Hepatocyte (in vitro differentiated cells): Measurements from ENCODE around the gene CDC42SE2.

Source experiments
- EZH2 ChIP-seq: fragments of 200-600 bp; sonication (generic); IDR thresholded peaks from 2 replicates; pipeline ENCODE4 v1.6.1; 2016; ENCODE audit warnings: antibody characterized with exemption, mild to moderate bottlenecking, borderline replicate concordance
- EZH2phosphoT487 ChIP-seq: fragments of 200-600 bp; sonication (generic); IDR thresholded peaks from one replicate; pipeline ENCODE4 v1.6.1; 2018; ENCODE audit warnings: antibody characterized with exemption, mild to moderate bottlenecking, low read depth, moderate library complexity; ENCODE audit not compliant: unreplicated experiment, severe bottlenecking
- TF ChIP-seq, protein P1 (sequence below): fragments of 200-600 bp; sonication (generic); IDR thresholded peaks from 2 replicates; pipeline ENCODE4 v1.5.1; 2016; ENCODE audit warnings: antibody characterized with exemption, mild to moderate bottlenecking; ENCODE audit not compliant: poor library complexity

- TF ChIP-seq, protein P1, sequence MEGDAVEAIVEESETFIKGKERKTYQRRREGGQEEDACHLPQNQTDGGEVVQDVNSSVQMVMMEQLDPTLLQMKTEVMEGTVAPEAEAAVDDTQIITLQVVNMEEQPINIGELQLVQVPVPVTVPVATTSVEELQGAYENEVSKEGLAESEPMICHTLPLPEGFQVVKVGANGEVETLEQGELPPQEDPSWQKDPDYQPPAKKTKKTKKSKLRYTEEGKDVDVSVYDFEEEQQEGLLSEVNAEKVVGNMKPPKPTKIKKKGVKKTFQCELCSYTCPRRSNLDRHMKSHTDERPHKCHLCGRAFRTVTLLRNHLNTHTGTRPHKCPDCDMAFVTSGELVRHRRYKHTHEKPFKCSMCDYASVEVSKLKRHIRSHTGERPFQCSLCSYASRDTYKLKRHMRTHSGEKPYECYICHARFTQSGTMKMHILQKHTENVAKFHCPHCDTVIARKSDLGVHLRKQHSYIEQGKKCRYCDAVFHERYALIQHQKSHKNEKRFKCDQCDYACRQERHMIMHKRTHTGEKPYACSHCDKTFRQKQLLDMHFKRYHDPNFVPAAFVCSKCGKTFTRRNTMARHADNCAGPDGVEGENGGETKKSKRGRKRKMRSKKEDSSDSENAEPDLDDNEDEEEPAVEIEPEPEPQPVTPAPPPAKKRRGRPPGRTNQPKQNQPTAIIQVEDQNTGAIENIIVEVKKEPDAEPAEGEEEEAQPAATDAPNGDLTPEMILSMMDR = no peak
- TF ChIP-seq EZH2 (no peak), EZH2phosphoT487 (no peak)
These were observed 136.7 kb downstream of the CDC42SE2 start for GRCh38 chr5:131400585-131400984.
